ENCODE measurements around the gene SND1.
"Not testable (repeated sequence)": the region's sequence is repeated elsewhere in the genome, so short reads cannot be mapped to it uniquely, and the experiment has no call there.

Gene SND1

DNA sequence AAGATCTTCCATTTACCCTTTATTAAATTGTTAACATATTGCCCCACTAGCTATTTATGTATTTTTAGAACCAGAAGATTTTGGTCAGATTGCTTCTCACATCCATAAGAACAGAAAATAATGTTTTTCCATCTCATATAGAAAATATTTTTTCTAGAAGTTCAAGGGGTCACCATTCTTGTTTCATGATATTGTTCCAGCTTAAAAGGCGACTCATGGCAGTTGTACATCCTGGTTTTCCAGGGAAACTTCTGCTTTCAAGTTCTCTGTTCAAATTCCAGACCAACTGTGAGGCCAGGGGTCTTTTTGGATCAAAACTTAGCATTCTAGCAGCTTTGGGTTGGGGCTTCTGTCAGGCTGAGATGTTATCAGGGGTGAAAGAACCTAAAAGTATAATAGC, 294.9 kb downstream of the SND1 start:
- no peak for DNase-seq

DNA sequence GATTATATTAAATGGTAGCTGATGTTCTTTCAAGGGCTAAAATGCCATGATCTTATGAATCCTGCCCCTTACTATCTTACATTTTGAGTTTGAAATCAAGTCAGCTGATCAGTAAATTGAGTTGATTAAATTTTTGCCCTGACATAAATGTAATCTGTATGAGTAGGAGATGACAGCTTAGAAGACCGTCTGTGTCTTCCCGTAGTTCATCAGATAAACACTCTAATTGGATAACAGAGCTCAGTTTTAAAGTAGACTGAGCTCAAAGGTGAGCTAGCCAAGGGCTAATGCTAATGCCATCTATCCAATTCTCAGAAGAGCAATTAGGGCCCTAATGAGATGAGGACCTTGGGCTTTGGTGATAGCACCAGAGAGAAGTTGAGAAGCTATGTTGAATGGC, 296.3 kb downstream of the SND1 start:
- no peak for DNase-seq

- DNase-seq, result no peak
Measured at GRCh38 chr7:127948930-127949329, 296.9 kb downstream of the SND1 start.

DNA sequence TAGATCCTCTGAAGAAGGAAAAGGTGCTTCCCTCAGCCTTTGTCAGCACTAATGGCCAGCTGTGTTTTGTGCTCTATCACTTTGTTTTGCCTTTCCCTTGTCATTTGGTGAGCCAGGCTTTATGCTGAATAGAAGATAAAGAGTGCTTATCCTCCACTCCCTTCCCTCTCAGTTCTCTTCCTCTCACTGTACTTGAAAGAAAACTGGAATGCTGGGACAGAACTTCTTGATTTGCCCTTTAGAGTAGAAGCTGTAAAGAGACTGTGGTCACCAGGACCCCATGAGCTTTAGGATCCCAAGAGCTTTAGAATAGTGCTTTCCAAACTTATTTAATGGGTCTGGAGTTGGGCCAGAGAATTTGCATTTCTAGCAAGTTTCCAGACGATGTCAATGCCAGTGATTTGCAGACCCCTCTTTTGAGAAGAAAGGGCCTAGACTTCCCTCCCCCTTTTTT, 297.8 kb downstream of the SND1 start:
- DNase-seq, result no peak

DNA sequence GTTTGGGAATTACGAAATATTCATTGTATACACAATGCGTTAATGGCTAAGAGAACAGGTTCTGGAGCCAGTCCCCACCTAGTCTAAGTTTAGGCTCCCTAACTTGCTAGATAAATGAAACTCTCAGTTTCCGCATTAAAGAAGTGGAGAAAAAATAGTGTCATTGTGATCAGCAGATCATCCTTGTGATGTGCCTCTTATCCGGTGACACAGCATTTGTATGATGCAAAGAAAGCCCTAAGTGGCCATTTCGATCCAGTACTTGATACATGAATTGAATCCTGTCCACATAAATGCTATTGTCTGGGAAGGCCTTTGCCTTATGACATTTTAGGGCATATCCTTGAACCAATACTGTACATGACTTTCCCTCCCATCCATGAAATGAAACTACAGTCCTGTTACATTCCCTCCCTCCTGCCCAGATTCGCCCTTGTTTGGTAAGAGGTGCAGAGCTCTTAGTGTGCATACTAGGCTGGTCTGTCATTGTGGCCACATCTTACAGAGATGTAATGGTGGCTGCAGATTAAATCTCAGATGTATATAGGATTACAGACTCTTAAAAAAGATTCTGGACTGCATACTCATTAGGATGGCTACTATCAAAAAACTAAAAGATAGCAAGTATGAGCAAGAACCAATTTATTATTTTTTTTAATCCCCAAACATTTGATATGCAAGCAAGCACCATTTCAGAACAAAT, 298.4 kb downstream of the SND1 start:
- no peak for DNase-seq

DNA sequence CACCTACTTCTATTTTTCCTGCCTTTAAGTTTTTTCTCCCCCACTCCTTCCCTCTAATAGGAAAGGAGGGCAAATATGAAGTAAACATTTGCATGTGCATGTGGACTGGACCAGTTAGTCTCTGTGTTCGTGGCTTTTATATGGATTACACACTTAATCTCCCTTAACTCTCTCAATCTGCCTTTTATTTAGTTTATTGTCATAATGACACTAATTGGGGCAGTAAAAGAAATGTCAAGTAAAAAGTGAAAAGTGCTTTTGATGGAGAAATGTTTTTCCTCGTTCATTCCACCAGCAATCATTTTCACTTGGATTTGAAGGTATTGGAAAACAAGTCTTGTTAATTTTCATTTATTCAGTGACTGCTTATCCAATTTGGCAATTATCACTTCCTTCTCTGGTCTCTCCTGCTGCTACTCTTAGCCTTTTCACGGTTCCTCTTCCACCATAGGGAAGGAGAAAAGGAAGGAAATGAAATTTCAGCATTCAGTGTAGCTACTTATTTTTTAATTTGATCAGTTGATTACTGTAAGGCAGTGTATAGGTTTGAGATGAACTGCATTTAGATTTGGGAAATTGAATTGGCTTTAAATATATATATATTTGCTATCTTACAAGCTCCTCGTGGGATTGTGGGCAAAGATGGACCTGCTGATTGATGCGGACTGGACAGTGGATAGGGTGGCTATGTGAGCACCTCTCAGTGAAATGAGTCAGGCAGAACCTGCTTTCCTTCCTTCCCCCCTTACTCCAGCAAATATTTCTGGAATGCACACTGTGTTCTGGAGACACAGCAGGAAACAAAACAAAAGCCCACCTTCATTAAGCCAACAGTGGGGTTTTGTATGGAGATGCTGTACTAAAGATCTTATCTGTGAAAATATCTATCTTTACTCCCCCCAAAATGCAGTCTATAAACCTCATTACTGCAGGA, 301.7 kb downstream of the SND1 start:
- no peak for DNase-seq

DNA sequence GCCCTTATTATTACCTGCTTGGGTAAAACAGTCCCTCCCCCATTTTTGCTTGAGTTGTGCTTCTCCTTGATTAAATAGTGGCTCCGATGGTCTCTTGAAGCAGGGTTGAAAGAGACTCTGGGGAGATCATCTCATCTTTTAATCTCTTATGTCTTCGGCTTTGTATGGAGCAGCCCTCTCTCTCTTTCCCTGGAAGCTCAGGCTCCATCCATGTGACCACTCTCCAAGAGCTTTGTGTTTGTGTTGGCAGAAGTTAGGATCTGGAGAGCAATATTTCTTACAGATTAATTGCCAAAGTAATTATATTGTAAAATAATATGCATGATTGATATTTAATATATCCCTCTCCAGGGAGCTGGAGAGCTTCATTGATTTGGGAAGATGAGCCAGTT, 302.4 kb downstream of the SND1 start:
- DNase-seq, result no peak

DNA sequence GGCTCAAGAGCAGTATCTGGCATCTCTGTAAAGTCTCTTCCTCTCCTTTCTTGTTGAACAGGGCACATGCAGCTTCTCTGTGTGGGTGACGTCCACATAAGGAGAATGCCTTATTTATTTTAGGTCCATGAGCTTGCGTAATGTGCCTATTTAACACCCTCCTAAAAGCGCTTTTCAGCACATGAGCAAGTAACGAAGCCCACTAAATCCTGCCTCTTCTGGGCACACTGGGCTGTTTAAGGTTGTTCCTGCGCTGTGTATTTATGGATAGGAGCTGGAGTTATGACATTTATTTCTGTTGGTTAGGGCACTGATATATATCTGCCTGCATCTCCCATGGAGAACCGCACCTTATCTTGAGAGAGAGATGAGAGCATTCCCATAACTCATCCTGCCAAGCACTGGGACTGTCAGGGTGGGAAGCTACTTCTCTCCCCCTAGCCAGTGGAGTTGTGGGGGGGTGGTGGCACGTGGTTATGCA, 303.1 kb downstream of the SND1 start:
- no peak for DNase-seq

- DNase-seq, result no peak
Measured at GRCh38 chr7:127957886-127958285, 305.9 kb downstream of the SND1 start.

- no peak for DNase-seq
Measured at GRCh38 chr7:127959770-127960169, 307.8 kb downstream of the SND1 start.

DNA sequence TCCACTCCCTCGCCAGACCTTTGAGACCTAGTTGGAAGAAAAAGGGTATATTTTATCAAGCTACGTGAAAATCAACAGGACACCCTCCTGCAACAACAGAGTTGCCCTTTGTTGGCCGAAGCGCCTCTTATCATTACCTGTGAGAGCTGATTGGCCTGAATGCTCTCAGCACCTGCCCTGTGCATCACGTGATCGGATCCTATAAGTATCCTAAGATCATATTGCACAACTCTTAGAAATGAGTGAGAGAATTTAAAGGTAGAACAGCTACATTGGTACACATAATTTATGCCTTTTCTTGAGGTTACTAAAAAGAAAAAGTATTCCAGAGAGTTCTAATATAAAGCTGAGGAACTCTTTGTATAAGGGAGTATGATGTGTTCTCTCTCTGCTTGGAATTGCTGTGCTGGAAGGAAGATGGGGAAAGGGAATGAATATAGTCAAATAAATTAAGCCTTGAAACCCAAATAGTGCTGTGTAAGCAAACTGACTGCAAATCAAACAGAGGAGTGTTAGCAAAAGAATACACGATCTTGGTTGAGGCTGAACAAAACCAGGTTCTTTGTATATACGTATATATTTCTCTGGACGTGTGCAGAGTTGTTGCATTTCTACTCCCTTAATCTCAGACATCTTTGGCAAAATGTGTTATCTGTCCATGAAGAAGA, 309.9 kb downstream of the SND1 start:
- DNase-seq, result no peak

DNA sequence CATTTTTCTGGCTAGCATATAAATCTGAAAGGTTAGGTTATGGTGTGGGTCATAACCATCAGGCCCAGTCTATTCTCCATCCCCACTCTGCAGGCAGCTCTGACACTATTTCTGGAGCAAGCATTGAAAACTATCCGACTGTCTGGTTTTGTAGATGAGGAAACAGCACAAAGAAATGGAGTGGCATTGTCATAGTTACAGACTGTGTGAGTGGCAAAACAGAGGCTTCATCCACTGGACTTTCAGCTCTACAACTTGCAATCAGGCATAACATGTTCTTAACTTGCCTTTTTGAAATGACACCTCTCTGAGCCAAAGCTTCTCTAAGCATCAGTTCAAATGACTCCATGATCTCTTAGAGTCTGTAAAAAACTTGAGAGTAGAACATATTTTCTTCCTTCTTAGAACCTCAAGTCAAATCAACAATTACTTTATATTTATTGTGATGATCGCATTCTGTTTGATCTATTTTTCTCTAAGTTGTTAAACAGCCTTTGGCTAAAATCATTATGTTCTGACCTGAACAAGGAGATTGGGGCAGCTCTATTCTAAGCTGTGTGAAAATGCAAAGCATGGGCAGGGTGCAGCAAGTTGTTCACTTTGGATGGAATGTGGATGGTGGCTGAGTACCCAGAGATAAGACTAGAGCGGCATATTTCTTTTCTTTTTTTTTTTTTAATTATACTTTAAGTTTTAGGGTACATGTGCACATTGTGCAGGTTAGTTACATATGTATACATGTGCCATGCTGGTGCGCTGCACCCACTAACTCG, 310.8 kb downstream of the SND1 start:
- no peak for DNase-seq

DNA sequence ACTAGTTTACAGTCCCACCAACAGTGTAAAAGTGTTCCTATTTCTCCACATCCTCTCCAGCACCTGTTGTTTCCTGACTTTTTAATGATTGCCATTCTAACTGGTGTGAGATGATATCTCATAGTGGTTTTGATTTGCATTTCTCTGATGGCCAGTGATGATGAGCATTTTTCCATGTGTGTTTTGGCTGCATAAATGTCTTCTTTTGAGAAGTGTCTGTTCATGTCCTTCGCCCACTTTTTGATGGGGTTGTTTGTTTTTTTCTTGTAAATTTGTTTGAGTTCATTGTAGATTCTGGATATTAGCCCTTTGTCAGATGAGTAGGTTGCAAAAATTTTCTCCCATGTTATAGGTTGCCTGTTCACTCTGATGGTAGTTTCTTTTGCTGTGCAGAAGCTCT, 311.9 kb downstream of the SND1 start:
- DNase-seq, result not testable (repeated sequence)

DNA sequence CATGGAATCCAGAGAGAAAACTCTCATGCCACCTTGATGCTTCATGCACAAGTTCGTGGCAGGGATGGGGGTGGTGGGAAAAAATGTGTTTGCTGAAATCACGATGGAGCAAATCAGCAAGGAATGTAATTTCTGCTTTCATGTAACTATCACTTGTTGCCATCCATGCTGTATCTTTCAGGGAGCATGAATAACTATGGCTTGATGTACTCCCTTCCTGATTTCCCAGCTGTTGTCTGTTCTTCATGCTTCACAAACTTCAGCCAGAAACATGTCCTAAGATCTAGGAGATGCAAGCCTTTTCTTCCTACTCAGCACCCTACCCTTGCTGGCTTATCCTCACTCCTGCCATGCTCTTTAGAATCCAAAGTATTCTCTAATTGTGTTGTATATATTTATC, 315.3 kb downstream of the SND1 start:
- DNase-seq, result no peak

GRCh38 chr7:127968547-127968946, 316.6 kb downstream of the SND1 start:
- DNase-seq, result no peak

GRCh38 chr7:127973832-127974231, 321.8 kb downstream of the SND1 start:
- no peak for DNase-seq

GRCh38 chr7:127974446-127975035, 322.5 kb downstream of the SND1 start:
- DNase-seq, result no peak

GRCh38 chr7:127976056-127976737, 324.2 kb downstream of the SND1 start:
- DNase-seq, result no peak

- DNase-seq, result no peak
Measured at GRCh38 chr7:127976738-127977120, 324.7 kb downstream of the SND1 start.

- DNase-seq, result no peak
Measured at GRCh38 chr7:127978421-127978820, 326.4 kb downstream of the SND1 start.

DNA sequence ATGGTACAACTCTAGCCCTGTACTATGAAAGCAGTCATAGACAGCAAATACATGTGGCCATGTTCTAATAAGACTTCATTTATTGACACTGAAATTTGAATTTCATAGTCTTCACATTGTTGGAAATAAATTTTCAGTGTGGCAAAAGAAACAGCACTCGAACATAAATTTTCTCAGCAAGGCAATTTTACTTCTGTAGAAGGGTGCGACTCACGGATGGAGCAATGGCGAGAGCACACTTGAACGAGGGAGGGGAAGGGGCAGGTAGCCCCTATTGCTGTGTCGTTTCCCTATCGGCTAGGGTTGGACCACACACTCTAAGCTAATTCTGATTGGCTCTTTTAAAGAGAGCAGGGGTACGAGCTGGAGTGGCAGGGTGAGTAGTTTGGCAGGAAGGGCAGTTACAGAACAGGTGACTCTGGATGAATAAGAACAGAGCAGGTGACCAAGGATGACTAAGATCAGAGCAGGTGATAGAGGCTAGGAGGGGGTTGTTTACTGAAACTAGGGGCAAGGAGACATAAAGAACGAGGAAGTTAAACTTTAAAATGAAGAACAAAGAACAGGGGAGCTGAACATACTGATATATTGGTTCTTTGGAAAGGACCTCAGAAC, 327.2 kb downstream of the SND1 start:
- DNase-seq, result no peak
